Neural cell (in vitro differentiated cells): ENCODE measurements around the gene ATRAID. TPM values are rescaled to one million over a fixed set of nuclear protein-coding genes. Genes with fewer than 3 reads are reported as not detected.

Source experiments
- H2AFZ ChIP-seq: fragments of 200-600, 300-800 bp; sonication (generic), shearing (Covaris generic); 2 replicates; pipeline ENCODE4 v1.6.0; 2014; ENCODE audit warnings: low read depth, mild to moderate bottlenecking, antibody characterized with exemption, low read length, moderate library complexity
- H3F3A ChIP-seq: fragments of 200-600 bp; shearing (Covaris generic); 2 replicates; pipeline ENCODE4 v1.6.1; 2016; ENCODE audit warnings: mild to moderate bottlenecking, moderate library complexity, mixed read lengths, antibody characterized with exemption, low read length; ENCODE audit not compliant: insufficient read depth, poor library complexity, severe bottlenecking
- H3K27ac ChIP-seq: fragments of 200-600, 300-800 bp; sonication (generic), shearing (Covaris generic); 2 replicates; pipeline ENCODE4 v1.5.1; 2014; ENCODE audit warnings: mild to moderate bottlenecking, low read length, moderate library complexity
- H3K27me3 ChIP-seq: fragments of 300-800, 200-600 bp; sonication (generic), shearing (Covaris generic); 2 replicates; pipeline ENCODE4 v1.6.0; 2014; ENCODE audit warnings: mild to moderate bottlenecking, low read depth, low read length, moderate library complexity; ENCODE audit not compliant: insufficient read depth
- H3K36me3 ChIP-seq: fragments of 300-800, 200-600 bp; sonication (generic), shearing (Covaris generic); 2 replicates; pipeline ENCODE4 v1.5.1; 2014; ENCODE audit warnings: mild to moderate bottlenecking, antibody characterized with exemption, low read length, moderate library complexity; ENCODE audit not compliant: insufficient read depth
- H3K4me2 ChIP-seq: fragments of 300-800, 200-600 bp; sonication (generic), shearing (Covaris generic); 2 replicates; pipeline ENCODE4 v1.6.0; 2014; ENCODE audit warnings: mild to moderate bottlenecking, low read length
- H3K4me3 ChIP-seq: fragments of 300-800, 200-600 bp; sonication (generic), shearing (Covaris generic); 2 replicates; pipeline ENCODE4 v1.5.1; 2014; ENCODE audit warnings: mild to moderate bottlenecking, low read length, moderate library complexity
- H3K79me2 ChIP-seq: fragments of 200-600 bp; shearing (Covaris generic); replicated peaks from 2 replicates; pipeline ENCODE4 v1.6.0; 2014; ENCODE audit warnings: mild to moderate bottlenecking, low read length, moderate library complexity; ENCODE audit not compliant: insufficient read depth
- H3K9ac ChIP-seq: fragments of 300-800, 200-600 bp; sonication (generic), shearing (Covaris generic); 2 replicates; pipeline ENCODE4 v1.6.1; 2016; ENCODE audit warnings: mild to moderate bottlenecking, low read length, mixed read lengths
- H3K9me2 ChIP-seq: fragments of 200-600 bp; shearing (Covaris generic); 2 replicates; pipeline ENCODE4 v1.6.1; 2016; ENCODE audit warnings: mild to moderate bottlenecking, low read length, mixed read lengths; ENCODE audit not compliant: insufficient read depth
- H3K9me3 ChIP-seq: fragments of 200-600, 300-800 bp; sonication (generic), shearing (Covaris generic); 2 replicates; pipeline ENCODE4 v1.6.1; 2016; ENCODE audit warnings: mild to moderate bottlenecking, mixed run types, low read length, moderate library complexity, mixed read lengths
- H4K20me1 ChIP-seq: fragments of 200-600 bp; shearing (Covaris generic); 2 replicates; pipeline ENCODE4 v1.6.1; 2016; ENCODE audit warnings: mild to moderate bottlenecking, mixed run types; ENCODE audit not compliant: insufficient read depth
- EP300 ChIP-seq: fragments of 450-650 bp; conservative IDR thresholded peaks from 2 replicates; pipeline ENCODE4 v1.6.1; 2014; ENCODE audit warnings: antibody characterized with exemption, mild to moderate bottlenecking, moderate library complexity; ENCODE audit not compliant: poor library complexity, severe bottlenecking
- EZH2 ChIP-seq: fragments of 200-600, 300-800 bp; shearing (Covaris generic), sonication (generic); IDR thresholded peaks from 2 replicates; pipeline ENCODE4 v1.6.1; 2014; ENCODE audit warnings: antibody characterized with exemption, low read length, borderline replicate concordance, mild to moderate bottlenecking; ENCODE audit not compliant: insufficient read depth, poor library complexity, severe bottlenecking
- MXI1 ChIP-seq: fragments of 450-650 bp; conservative IDR thresholded peaks from 2 replicates; pipeline ENCODE4 v1.6.1; 2014; ENCODE audit warnings: antibody characterized with exemption, mild to moderate bottlenecking; ENCODE audit not compliant: poor library complexity, severe bottlenecking
- POLR2AphosphoS5 ChIP-seq: IDR thresholded peaks from 2 replicates; pipeline ENCODE4 v1.6.1; 2012
- RAD21 ChIP-seq: fragments of 450-650 bp; conservative IDR thresholded peaks from 2 replicates; pipeline ENCODE4 v1.6.1; 2014; ENCODE audit warnings: antibody characterized with exemption, mild to moderate bottlenecking, moderate library complexity
- SMC3 ChIP-seq: fragments of 450-650 bp; conservative IDR thresholded peaks from 2 replicates; pipeline ENCODE4 v1.6.1; 2014; ENCODE audit warnings: antibody characterized with exemption, mild to moderate bottlenecking, moderate library complexity; ENCODE audit not compliant: poor library complexity
- TAF1 ChIP-seq: IDR thresholded peaks from 2 replicates; pipeline ENCODE4 v1.6.1; 2012; ENCODE audit warnings: low read depth
- polyA plus RNA-seq: library from polyadenylated mRNA; depleted of rRNA; stranded (reverse); fragments of >200 nt; gene quantifications from 2 replicates; pipeline ENCODE4 v1.2.3, GENCODE V29; 2014
- TF ChIP-seq, protein P1 (sequence below): fragments of 450-650 bp; IDR thresholded peaks from 2 replicates; pipeline ENCODE4 v1.5.1; 2014; ENCODE audit warnings: antibody characterized with exemption, mild to moderate bottlenecking, moderate library complexity; ENCODE audit not compliant: poor library complexity, severe bottlenecking
- TF ChIP-seq, protein P2 (sequence below): IDR thresholded peaks from 2 replicates; pipeline ENCODE4 v1.6.1; 2012; ENCODE audit warnings: borderline replicate concordance

ATRAID gene
- polyA plus RNA-seq, 1 donor from 2014 or later, result 94.3 TPM

- H4K20me1 ChIP-seq, result no peaks in the 10 kb centered on the region
- H3K9me3 ChIP-seq, result no peaks in the 10 kb centered on the region
- H3F3A ChIP-seq, result no peaks in the 10 kb centered on the region
- H3K27me3 ChIP-seq, result no peaks in the 10 kb centered on the region
- TF ChIP-seq MXI1, result no peak
- TF ChIP-seq POLR2AphosphoS5, result no peak
- no peak for TF ChIP-seq EP300
- no peak for TF ChIP-seq SMC3
- TF ChIP-seq, protein P1, sequence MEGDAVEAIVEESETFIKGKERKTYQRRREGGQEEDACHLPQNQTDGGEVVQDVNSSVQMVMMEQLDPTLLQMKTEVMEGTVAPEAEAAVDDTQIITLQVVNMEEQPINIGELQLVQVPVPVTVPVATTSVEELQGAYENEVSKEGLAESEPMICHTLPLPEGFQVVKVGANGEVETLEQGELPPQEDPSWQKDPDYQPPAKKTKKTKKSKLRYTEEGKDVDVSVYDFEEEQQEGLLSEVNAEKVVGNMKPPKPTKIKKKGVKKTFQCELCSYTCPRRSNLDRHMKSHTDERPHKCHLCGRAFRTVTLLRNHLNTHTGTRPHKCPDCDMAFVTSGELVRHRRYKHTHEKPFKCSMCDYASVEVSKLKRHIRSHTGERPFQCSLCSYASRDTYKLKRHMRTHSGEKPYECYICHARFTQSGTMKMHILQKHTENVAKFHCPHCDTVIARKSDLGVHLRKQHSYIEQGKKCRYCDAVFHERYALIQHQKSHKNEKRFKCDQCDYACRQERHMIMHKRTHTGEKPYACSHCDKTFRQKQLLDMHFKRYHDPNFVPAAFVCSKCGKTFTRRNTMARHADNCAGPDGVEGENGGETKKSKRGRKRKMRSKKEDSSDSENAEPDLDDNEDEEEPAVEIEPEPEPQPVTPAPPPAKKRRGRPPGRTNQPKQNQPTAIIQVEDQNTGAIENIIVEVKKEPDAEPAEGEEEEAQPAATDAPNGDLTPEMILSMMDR, result no peak
- TF ChIP-seq, protein P2, sequence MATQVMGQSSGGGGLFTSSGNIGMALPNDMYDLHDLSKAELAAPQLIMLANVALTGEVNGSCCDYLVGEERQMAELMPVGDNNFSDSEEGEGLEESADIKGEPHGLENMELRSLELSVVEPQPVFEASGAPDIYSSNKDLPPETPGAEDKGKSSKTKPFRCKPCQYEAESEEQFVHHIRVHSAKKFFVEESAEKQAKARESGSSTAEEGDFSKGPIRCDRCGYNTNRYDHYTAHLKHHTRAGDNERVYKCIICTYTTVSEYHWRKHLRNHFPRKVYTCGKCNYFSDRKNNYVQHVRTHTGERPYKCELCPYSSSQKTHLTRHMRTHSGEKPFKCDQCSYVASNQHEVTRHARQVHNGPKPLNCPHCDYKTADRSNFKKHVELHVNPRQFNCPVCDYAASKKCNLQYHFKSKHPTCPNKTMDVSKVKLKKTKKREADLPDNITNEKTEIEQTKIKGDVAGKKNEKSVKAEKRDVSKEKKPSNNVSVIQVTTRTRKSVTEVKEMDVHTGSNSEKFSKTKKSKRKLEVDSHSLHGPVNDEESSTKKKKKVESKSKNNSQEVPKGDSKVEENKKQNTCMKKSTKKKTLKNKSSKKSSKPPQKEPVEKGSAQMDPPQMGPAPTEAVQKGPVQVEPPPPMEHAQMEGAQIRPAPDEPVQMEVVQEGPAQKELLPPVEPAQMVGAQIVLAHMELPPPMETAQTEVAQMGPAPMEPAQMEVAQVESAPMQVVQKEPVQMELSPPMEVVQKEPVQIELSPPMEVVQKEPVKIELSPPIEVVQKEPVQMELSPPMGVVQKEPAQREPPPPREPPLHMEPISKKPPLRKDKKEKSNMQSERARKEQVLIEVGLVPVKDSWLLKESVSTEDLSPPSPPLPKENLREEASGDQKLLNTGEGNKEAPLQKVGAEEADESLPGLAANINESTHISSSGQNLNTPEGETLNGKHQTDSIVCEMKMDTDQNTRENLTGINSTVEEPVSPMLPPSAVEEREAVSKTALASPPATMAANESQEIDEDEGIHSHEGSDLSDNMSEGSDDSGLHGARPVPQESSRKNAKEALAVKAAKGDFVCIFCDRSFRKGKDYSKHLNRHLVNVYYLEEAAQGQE, result no peak
- no peak for TF ChIP-seq EZH2
- TF ChIP-seq RAD21, result no peak
- no peak for TF ChIP-seq TAF1
- peaks cover 3% of the 10 kb centered on the region for H3K36me3 ChIP-seq
- no peak overlapping the region for H2AFZ ChIP-seq
- H3K4me3 ChIP-seq, result no peak overlapping the region
- H3K9me2 ChIP-seq, result no peaks in the 10 kb centered on the region
- no peak overlapping the region for H3K4me2 ChIP-seq
- H3K27ac ChIP-seq, result no peak overlapping the region
- no peaks in the 10 kb centered on the region for H3K79me2 ChIP-seq
- no peak overlapping the region for H3K9ac ChIP-seq
These were observed 5.5 kb upstream of the ATRAID start for GRCh38 chr2:27206346-27206745.

DNA sequence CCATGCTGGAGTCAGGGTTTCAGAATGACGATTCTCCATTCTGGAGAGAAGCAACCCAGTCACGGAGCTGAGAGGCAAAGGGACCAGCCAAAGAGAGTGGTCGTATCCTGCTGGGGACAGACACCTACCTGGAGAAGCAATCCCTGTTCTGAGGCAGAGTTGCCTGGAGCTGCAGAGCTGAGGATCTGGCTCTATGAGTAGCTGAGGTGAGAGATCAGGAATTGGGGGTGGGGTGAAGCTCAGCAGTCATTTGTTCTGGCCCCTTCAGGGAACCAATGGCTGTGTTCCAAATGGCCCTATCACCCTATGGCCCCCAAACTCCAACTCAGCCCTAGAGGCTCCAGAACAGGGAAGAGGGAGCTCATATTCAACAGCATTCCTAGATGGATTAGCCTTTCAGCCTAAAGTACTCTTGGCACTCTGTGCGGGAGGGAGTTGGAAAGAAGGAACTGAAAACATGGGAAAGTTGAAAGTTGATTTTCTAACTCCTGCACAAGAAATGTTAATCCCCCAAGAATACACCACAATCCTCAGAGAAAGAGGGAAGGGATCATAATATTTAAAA lies 3.3 kb upstream of the ATRAID start:
- H4K20me1 ChIP-seq, result no peaks in the 10 kb centered on the region
- no peak overlapping the region for H3K9ac ChIP-seq
- peaks cover 10% of the 10 kb centered on the region for H3F3A ChIP-seq
- H3K4me3 ChIP-seq, result no peak overlapping the region
- no peaks in the 10 kb centered on the region for H3K9me3 ChIP-seq
- no peak overlapping the region for H3K4me2 ChIP-seq
- H3K27ac ChIP-seq, result no peak overlapping the region
- H2AFZ ChIP-seq, result no peak overlapping the region
- H3K79me2 ChIP-seq, result peaks cover 3% of the 10 kb centered on the region
- TF ChIP-seq SMC3 (no peak), MXI1 (no peak), EP300 (no peak)
- TF ChIP-seq, protein P2, result no peak
- H3K36me3 ChIP-seq, result peaks cover 3% of the 10 kb centered on the region
- no peaks in the 10 kb centered on the region for H3K27me3 ChIP-seq
- no peaks in the 10 kb centered on the region for H3K9me2 ChIP-seq
